ENCODE results near the gene TMEM63C.

Gene TMEM63C

GRCh38 chr14:77284066-77284465 lies 102.5 kb downstream of the TMEM63C start:
- no peak for DNase-seq

- no peak for DNase-seq
Observed at GRCh38 chr14:77284466-77284865, 102.9 kb downstream of the TMEM63C start.

GRCh38 chr14:77286576-77286975 lies 105.0 kb downstream of the TMEM63C start:
- no peak for DNase-seq

GRCh38 chr14:77290705-77291104 lies 109.1 kb downstream of the TMEM63C start:
- DNase-seq: no peak

- DNase-seq: no peak
Observed at GRCh38 chr14:77296155-77296554, 114.6 kb downstream of the TMEM63C start.

- DNase-seq: no peak
Observed at GRCh38 chr14:77296906-77297305, 115.3 kb downstream of the TMEM63C start.

GRCh38 chr14:77299771-77300170 lies 118.2 kb downstream of the TMEM63C start:
- no peak for DNase-seq

- DNase-seq: peak; percentile 84
Observed at GRCh38 chr14:77301103-77301502, 119.5 kb downstream of the TMEM63C start.

- DNase-seq: no peak
Observed at GRCh38 chr14:77302926-77303325, 121.3 kb downstream of the TMEM63C start.

GRCh38 chr14:77303417-77304156 lies 122.0 kb downstream of the TMEM63C start:
- DNase-seq: no peak

- DNase-seq: peak; percentile 58
Observed at GRCh38 chr14:77305696-77306095, 124.1 kb downstream of the TMEM63C start.

- no peak for DNase-seq
Observed at GRCh38 chr14:77306416-77306815, 124.8 kb downstream of the TMEM63C start.

- peak; percentile 69 for DNase-seq
Observed at GRCh38 chr14:77306851-77307496, 125.4 kb downstream of the TMEM63C start.

Measured in left hindlimb (tissue), 1 donor.